GM21381 (cell line): ENCODE results near the gene HNRNPM.

Source experiments
- ATAC-seq: cut with Tn5 transposase; IDR thresholded peaks from one replicate; pipeline ENCODE4 v1.9.1; 2021; ENCODE audit warnings: mild to moderate bottlenecking, moderate library complexity; ENCODE audit not compliant: unreplicated experiment

Gene HNRNPM

DNA sequence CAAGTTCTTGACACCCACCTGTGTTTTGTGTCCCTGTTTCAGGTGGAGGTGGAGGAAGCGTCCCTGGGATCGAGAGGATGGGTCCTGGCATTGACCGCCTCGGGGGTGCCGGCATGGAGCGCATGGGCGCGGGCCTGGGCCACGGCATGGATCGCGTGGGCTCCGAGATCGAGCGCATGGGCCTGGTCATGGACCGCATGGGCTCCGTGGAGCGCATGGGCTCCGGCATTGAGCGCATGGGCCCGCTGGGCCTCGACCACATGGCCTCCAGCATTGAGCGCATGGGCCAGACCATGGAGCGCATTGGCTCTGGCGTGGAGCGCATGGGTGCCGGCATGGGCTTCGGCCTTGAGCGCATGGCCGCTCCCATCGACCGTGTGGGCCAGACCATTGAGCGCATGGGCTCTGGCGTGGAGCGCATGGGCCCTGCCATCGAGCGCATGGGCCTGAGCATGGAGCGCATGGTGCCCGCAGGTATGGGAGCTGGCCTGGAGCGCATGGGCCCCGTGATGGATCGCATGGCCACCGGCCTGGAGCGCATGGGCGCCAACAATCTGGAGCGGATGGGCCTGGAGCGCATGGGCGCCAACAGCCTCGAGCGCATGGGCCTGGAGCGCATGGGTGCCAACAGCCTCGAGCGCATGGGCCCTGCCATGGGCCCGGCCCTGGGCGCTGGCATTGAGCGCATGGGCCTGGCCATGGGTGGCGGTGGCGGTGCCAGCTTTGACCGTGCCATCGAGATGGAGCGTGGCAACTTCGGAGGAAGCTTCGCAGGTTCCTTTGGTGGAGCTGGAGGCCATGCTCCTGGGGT is 41.0 kb downstream of the HNRNPM start:
- no peak for ATAC-seq

GRCh38 chr19:8486661-8487136 is 41.9 kb downstream of the HNRNPM start:
- no peak for ATAC-seq

GRCh38 chr19:8487137-8487851 is 42.5 kb downstream of the HNRNPM start:
- ATAC-seq = no peak

GRCh38 chr19:8488365-8488764 is 43.6 kb downstream of the HNRNPM start:
- no peak for ATAC-seq

DNA sequence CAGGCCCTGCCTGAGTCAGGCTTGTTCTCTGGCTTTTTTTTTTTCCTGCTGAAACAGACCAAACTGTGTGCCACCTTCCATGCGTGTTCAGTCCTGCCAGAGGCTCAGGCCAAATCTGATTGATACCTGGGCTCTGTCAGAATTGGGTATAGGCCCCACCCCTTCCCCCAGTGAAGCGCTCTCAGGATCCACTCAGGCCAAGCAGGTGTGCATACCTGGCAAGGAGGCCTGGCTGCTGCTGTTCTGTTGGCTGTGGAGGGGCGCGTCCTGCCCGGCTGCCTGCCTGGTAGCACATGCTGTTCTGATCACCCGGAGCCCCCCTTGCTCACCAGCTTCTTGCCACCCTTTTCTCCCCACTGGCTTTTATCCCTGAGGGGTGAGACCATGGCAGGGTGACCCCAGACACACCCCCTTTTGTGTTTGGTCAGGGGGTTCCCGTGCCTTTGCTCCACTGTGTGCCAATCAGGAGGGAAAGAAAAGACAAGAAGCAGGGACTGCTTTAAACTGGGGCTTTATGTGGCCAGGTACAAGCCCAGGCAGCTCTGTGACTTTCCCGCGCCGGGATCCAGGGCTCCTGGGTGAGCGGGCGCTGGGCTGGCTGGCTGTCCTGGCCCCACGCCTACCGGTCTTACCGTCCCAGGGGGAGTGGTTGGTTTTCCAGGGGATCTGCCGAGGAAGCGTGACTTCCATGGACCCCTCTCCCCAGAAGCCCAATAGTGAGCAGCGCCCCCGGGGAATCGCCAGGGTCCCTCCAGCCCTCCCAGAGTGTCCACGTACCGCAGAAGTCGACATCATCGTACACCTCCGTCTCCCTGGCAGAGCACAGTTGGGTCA is 45.0 kb downstream of the HNRNPM start:
- ATAC-seq = no peak

DNA sequence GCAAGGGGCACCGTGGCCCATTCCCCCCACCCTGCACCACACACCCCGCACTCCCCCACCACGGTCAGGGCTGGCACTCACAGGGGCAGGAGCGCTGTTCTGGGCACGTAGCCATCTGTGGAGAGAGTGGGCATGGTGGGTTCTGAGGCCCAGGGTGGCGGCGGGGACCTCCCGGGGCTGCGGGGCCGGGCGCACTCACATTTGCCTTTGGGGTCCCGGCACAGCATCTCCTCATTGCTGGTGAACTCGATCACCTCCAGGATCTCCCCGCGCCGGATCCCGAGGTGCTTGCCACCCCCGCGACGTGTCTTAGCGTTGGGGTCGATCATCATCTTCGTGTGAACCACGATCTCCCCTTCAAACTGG is 45.6 kb downstream of the HNRNPM start:
- ATAC-seq = no peak

DNA sequence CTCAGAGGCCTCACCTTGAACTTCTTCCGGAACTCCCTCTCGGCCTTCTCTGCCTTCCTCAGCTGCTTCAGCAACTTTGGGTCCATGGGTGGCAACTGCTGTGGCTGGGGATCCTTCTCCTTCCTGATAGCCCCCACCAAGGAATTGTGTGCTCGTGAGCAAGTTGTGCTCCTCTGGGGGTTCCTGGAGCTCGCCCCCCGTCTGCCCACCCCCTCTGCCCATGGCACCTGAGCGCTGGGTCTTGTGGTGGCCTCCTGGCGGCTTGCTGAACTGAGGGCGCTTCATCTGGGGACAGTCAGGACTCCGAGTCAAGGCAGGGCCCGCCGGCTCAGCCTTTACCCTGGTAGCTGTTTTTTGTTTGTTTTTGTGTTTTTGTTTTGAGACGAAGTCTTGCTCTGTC is 46.1 kb downstream of the HNRNPM start:
- no peak for ATAC-seq

DNA sequence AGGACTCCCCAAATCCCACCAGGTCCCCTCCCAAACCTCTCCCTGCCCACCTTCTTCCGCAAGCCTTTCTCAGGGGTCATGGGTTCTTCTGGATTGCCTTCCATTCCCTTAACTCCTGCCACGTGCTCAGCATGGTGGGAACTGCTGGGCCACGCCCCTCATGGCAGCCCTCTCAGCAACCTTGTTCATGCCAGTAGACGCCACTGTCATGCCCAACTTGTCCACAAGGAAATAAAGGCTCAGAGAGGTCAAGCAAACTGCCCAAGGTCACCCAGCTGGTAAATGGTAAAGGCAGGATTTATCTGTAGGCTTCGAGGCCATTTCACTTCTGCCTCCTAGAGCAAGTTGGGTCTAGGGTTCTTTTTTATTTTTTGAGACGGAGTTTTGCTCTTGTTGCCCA is 46.8 kb downstream of the HNRNPM start:
- no peak for ATAC-seq

- ATAC-seq = no peak
Observed at GRCh38 chr19:8494158-8494557, 49.4 kb downstream of the HNRNPM start.

DNA sequence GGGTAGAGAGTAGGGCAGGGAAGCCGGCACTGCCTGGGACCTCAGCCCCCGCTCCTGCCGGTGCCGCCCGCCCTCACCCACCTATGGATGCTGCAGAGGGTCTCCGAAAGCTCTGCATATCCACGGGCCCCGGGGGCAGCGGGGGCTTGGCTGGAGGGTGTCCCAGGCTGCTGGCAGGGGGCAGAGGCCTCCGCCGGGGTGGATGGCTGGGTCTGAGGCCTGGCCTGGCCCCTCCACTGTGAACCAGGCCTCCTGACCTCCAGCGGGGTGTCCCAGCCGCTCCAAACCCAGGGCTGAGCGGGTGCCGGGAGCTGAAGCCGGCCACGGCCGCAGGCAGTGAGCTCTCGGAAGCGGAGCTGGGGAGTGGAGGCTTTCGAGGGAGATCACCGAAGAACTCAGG is 53.5 kb downstream of the HNRNPM start:
- no peak for ATAC-seq

DNA sequence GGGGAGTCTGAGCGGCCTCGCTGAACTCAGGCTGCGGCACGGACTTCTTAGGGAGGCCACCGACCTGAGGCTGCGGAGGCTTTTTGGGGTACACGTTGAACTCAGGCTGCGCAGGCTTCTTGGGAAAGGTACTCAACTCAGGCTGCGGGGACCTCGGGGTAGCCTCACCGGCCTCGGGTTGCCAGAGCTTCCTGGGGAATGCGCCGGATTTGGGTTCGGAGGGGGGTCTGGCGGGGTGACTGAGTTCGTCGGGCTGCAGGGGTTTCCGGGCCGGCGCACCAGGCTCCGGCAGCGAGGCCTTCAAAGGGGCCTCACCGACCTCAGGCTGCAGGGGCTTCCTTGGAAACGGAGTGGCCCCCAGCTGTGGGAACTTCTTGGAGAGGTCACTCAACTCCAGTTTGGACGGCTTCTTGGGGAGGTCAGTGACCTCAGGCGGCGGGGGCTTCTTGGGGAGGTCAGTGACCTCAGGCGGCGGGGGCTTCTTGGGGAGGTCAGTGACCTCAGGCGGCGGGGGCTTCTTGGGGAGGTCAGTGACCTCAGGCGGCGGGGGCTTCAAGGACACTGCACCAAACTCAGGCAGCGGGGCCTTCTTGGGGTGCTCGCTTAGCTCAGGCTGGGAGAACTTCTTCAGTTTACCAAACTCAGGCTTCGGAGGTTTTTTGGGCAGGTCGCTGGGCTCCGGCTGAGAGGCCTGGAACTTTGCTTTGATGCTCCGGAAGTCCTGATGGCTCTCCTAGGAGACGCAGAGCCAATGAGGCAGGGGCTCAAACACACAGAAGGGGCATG is 54.5 kb downstream of the HNRNPM start:
- no peak for ATAC-seq

GRCh38 chr19:8500158-8500557 is 55.4 kb downstream of the HNRNPM start:
- ATAC-seq = no peak

- no peak for ATAC-seq
Observed at GRCh38 chr19:8501516-8501915, 56.7 kb downstream of the HNRNPM start.

DNA sequence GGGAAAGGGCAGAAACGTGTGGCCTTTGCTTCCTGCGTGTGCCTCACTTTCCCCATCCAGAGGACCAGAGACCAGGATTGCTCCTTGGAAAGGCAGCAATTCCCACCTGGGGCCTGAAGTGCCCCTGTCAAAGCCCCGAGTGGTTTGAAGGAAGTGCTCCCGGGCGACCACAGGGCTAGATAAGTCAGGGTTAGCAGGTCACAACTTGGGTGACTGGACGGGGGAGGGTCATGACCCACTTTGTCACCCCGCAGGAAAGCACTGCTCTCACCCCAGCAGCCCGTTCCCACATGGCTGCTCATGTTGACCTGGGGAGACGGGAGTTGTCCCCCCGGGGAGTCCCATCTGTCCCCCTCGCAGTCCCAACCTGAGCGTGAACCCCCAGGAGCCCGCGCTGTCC is 57.2 kb downstream of the HNRNPM start:
- ATAC-seq = no peak

DNA sequence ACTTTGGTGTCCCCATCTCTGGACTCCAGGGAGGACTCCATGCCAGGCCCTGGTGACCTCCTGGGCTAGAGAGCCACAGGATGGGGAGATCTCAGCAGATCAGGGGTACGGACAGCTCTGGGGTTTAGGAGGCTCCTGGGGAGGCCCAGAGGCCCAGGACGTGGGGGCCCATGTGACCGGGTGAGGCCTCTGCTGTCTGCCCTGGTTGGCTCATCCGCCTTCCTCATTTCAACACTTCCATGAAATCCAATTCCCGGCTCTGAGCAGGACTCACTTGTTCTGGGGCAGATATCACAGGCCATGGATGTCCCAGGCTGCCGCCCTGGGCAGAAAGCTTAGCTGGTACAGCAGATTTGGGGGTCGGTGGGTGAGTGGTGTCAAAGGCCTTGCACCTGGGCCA is 58.7 kb downstream of the HNRNPM start:
- no peak for ATAC-seq

DNA sequence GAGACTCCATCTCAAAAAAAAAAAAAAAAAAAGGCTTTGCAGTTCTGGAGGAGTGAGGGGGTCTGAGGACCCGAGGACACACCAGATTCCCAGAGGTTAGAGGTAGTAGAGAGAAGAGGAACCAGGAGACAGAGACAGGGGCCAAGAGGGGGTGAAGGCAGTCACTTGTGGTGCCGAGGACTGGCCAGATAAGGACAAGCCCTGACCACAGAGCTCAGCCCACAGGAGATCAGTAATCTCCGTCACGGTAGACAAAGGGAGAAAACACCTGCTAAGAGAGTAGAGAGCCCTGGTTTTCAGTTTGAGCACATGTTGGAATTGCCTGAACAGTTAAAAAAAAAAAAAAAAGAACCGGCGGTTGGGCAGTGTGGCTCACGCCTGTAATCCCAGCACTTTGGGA is 59.4 kb downstream of the HNRNPM start:
- ATAC-seq = no peak

DNA sequence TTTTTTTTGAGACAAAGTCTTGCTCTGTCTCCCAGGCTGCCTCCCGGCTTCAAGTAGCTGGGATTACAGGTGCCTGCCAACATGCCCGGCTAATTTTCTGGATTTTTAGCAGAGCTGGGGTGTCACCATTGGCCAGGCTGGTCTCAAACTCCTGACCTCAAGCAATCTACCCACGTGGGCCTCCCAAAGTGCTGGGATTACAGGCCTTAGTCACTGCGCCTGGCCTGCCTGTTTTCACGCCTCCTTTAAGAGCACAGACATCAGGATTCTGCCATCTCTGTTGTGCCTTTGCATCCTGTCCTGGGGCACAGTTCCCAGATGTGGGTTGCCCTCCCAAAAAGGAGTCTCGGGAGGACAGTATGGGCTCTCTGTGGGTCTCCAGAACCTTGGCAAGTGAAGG is 60.1 kb downstream of the HNRNPM start:
- ATAC-seq = no peak

DNA sequence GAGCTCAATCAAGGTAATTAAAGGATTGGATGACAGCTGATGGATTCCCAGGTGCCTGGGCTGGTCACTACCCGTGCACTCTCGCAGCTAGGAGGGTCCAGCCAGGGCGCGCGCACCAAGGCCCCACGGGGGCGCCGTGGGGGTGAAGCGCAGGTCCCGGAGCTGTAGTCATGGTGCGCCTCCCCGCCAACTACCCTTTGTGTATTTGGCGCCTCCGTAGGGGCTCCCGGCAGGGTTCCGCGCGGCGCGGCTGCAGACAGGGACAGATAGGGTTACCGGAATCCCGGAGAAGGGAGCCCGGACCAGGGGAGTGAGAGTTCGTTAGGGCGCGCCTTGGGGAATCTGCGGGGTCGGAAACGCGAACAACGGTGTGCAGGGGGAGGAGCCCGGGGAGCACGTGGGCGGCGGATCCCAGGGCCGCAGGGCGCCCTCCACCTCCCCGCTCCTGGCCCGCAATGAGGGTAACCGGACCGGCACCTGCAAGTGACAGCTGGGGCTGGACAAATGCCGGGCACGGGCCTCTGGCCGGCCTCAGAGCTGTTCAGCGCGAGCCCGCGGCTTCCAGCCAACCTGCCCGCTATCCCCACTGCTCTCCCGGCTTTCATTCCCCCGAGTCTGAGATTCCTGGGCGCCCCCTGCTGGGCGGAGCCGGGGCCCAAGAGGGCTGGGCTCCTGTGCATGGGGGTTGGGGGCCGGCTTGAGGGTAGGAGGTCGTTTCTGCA is 61.1 kb downstream of the HNRNPM start:
- no peak for ATAC-seq

- no peak for ATAC-seq
Observed at GRCh38 chr19:8506402-8506957, 61.7 kb downstream of the HNRNPM start.

GRCh38 chr19:8510589-8511115 is 65.9 kb downstream of the HNRNPM start:
- ATAC-seq = no peak
